ENCODE measurements around the gene DNAH2. TPM values are rescaled to one million over a fixed set of nuclear protein-coding genes. Genes with fewer than 3 reads are reported as not detected.

The DNAH2 gene
- total and polyA plus RNA-seq, 2 of the 13 experiments (the other 11 are each of a cell fraction or from before 2014, with no cell fraction given): not detected

DNA sequence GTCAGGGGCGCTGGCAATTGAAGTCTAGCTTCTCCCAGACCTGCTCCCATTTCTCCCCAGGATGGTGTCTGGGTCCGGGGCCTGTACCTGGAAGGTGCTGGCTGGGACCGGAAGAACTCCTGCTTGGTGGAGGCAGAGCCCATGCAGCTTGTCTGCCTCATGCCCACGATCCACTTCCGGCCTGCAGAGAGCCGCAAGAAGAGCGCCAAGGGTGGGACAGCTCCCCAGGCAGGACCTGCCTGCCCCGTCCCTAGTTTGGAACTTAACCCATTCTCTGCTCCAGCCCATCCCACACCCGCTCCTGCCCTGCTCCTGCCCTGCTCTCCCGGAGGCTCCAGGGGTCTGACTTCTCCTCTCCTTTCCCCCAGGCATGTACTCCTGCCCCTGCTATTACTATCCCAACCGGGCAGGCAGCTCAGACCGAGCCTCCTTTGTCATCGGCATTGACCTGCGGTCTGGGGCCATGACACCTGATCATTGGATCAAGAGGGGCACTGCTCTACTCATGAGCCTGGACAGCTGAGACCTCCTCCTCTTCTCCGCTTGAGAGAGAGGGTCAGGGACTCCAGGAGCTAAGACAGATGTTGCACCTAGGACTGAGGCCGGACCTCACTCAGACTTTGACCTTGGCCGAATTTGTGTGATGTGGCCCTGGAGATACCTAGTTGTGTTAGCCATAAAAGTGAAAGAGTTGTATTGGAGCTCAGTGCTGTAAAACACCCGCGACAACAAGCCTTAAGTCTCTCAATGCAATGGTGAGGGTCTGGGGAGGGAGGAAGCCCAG lies 115.7 kb downstream of the DNAH2 start (continued):
- TF ChIP-seq ZNF687 (CRISPR knock-in tag; IDR thresholded peaks at IDR 0.05) (peak; percentile 56), EED (CRISPR knock-in tag; IDR thresholded peaks at IDR 0.05) (peak; percentile 52; the same call in 1 of the 2 replicates), ATF5 (CRISPR knock-in tag; IDR thresholded peaks at IDR 0.05; ENCODE audit: low read depth) (no peak), ZNF501 (CRISPR knock-in tag; IDR thresholded peaks at IDR 0.05) (0 out of 2 replicates have a peak, but pooled peaks have one; percentile 52), ZNF770 (CRISPR knock-in tag; IDR thresholded peaks at IDR 0.05) (peak; percentile 23; the same call in 1 of the 2 replicates), ZNF670 (CRISPR knock-in tag; IDR thresholded peaks at IDR 0.05; ENCODE audit: borderline replicate concordance) (peak; percentile 33; the same call in 1 of the 2 replicates), ETV5 (CRISPR knock-in tag; IDR thresholded peaks at IDR 0.05; ENCODE audit: borderline replicate concordance) (0 out of 2 replicates have a peak, but pooled peaks have one; percentile 9), IKZF5 (CRISPR knock-in tag; IDR thresholded peaks at IDR 0.05) (0 out of 2 replicates have a peak, but pooled peaks have one; percentile 34), ZNF317 (CRISPR knock-in tag; IDR thresholded peaks at IDR 0.05) (0 out of 2 replicates have a peak, but pooled peaks have one; percentile 16), GATAD1 (CRISPR knock-in tag; IDR thresholded peaks at IDR 0.05) (no peak), RORA (CRISPR knock-in tag; IDR thresholded peaks at IDR 0.05) (no peak), RFX5 (IDR thresholded peaks at IDR 0.05; ENCODE audit: low read depth, low read length) (no peak), ZNF263 (CRISPR knock-in tag; IDR thresholded peaks at IDR 0.05) (0 out of 2 replicates have a peak, but pooled peaks have one; percentile 12)
